Jurkat, Clone E6-1 (cell line): ENCODE results near the gene SHKBP1.
"Not testable (repeated sequence)": the region's sequence is repeated elsewhere in the genome, so short reads cannot be mapped to it uniquely, and the experiment has no call there.

ENCODE experiments used
- DNase-seq: peaks from one replicate; pipeline ENCODE4 v3.0.0-alpha.2; 2011; ENCODE audit warnings: low read depth, low spot score
- H3K4me3 ChIP-seq: 2 replicates; pipeline ENCODE4 v1.5.1; 2011; ENCODE audit warnings: mild to moderate bottlenecking, low read length, control low read depth, moderate library complexity

Gene SHKBP1

DNA sequence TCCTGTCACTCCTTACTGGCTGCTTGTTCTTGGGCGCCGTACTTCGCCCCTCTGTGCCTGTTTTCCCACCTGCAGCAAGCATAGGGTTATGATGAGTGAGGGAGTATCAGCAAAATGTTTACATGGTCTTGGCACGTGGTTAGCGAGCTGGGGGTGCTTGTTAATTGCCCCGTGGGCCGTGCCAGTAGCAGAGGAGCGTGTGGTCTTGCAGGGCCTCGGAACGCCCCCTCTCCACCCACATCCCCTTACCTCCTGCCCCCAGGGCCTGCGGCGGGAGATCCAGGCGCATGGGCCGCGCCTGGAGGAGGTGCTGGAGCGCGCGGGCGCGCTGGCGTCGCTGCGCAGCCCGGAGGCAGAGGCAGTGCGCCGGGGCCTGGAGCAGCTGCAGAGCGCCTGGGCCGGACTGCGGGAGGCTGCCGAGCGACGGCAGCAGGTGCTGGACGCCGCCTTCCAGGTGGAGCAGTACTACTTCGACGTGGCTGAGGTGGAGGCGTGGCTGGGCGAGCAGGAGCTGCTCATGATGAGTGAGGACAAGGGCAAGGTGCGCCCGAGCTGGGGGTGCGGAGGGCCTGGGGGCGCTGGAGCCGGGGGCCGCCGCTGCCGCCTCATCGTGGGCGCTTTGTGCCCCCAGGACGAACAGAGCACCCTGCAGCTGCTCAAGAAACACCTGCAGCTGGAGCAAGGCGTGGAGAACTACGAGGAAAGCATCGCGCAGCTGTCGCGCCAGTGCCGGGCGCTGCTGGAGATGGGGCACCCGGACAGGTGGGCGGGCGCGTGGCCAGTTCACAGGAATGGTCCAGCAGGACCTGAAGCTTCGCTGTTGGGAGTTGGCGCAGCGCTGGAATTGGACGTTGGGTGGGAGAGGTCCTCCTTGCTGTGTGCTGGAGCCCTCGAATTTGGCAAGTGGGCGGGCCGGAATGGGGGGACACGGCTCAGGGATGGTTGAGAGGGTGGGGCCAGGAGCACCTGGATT is 22.5 kb upstream of the SHKBP1 start:
- no peak overlapping the region for H3K4me3 ChIP-seq
- no peak for DNase-seq

DNA sequence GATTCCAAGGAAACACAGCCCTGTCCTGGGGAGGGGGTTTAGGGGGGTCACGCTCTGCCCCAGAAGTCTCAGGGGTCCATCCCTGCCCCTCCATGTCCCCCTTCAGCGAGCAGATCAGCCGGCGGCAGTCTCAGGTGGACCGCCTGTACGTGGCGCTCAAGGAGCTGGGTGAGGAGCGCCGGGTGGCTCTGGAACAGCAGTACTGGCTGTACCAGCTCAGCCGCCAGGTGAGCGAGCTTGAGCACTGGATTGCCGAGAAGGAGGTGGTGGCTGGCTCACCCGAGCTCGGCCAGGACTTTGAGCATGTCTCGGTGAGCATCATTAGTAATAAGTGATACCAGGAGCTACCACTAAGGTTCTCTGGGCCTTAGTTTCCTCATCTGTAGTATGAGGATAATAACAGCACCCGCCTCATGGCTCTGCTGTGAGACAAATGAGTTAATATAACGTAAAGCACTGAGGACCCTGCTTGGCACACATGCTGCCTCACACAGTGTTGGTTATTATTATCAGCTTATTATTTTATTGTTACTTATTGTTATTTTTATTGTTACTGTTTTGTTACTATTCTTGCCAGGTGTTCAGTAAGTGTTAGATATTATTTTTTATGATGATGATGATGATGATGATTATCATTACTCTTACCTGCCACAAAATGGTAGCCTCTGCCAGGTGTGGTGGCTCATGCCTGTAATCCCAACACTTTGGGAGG is 20.5 kb upstream of the SHKBP1 start:
- DNase-seq = no peak
- H3K4me3 ChIP-seq = no peak overlapping the region

DNA sequence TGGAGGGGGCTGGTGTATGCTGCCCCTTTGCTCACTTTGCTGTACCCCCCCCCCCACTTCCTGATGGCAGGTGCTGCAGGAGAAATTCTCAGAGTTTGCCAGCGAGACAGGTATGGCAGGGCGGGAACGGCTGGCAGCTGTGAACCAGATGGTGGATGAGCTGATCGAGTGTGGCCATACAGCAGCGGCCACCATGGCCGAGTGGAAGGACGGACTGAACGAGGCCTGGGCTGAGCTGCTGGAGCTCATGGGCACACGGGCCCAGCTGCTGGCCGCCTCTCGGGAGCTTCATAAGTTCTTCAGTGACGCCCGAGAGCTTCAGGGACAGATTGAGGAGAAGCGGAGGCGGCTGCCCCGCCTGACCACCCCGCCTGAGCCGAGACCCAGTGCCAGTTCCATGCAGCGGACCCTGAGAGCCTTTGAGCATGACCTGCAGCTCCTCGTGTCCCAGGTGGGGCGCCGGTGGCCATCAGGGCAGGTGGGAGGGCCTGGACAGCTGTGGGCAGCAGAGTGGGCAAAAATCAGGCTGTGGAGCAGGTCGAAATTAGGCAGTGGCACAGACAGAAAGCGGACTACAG is 19.6 kb upstream of the SHKBP1 start:
- no peak for DNase-seq
- H3K4me3 ChIP-seq = no peak overlapping the region

DNA sequence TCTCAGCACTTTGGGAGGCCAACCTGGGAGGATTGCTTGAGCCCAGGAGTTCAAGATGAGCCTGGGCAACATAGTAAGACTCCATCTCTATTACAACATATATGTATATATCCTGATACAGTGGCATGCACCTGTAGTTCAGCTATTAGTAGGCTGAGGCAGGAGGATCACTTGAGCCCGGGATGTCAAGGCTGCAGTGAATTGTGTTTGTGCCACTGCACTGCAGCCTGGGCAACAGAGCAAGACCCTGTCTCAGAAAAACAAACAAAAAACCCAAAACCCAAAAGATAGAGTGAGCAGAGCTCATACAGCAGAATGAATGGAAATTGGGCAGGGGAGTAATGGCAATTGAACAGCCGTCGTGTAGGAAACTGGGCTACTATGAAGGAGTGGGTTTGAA is 17.3 kb upstream of the SHKBP1 start:
- no peak for DNase-seq
- H3K4me3 ChIP-seq = no peak overlapping the region

DNA sequence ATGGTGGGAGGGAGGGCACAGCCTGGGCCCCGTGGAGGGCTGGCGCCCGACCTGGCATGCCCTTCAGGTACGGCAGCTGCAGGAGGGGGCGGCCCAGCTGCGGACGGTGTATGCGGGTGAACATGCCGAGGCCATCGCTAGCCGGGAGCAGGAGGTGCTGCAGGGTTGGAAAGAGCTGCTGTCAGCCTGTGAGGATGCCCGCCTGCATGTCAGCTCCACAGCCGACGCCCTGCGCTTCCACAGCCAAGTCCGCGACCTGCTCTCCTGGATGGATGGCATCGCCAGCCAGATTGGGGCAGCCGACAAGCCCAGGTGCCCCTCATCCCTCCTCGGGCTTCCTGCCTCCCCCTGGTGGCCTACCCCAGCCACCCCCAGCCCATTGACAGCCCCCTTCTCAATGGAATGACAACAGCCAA is 16.6 kb upstream of the SHKBP1 start:
- no peak overlapping the region for H3K4me3 ChIP-seq
- DNase-seq = no peak

DNA sequence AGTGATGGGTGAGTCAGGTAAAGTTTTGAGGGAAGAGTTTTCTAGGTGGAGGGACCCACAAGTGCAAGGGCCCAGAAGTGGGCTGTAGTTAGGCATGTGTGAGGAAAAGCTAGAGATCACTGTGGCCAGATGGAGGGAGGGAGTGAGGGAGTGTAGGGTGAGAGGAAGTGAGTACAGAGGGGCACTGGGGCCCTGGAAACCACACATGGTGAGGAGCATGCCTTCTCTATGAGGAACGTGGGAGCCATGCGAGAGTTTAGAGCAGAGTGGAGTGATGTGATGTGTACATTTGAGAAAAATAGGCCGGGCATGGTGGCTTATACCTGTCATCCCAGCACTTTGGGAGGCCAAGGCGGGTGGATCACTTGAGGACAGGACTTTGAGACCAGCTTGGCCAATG is 14.7 kb upstream of the SHKBP1 start:
- H3K4me3 ChIP-seq = no peak overlapping the region
- no peak for DNase-seq

DNA sequence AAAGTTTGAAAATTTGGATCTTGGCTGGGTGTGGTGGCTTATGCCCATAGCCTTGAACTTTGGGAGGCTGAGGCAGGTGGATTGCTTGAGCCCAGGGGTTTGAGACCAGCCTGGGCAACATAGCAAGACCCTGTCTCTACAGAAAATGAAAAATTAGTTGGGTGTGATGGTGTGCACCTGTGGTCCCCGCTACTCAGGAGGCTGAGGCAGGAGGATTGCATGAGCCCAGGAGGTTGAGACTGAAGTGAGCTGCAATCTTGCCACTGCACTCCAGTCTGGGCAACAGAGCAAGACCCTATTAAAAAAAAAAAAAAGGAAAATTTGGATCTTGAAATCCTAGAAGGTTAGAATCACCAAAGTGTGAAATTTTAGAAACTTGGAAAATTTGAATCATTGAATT is 12.1 kb upstream of the SHKBP1 start:
- H3K4me3 ChIP-seq, DNase-seq: not testable (repeated sequence)

DNA sequence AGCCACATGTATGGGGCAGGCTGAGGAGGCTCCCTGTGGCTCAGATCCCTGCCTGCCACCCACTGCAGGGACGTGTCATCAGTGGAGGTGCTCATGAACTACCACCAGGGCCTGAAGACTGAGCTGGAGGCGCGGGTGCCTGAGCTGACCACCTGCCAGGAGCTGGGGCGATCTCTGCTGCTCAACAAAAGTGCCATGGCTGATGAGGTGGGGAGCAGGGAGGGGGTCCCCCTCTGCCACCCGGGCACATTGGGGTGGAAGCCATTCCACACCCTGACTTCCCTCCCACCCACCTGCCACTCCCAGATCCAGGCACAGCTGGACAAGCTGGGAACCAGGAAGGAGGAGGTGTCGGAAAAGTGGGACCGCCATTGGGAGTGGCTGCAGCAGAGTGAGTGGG is 11.3 kb upstream of the SHKBP1 start:
- DNase-seq = no peak
- H3K4me3 ChIP-seq = no peak overlapping the region

DNA sequence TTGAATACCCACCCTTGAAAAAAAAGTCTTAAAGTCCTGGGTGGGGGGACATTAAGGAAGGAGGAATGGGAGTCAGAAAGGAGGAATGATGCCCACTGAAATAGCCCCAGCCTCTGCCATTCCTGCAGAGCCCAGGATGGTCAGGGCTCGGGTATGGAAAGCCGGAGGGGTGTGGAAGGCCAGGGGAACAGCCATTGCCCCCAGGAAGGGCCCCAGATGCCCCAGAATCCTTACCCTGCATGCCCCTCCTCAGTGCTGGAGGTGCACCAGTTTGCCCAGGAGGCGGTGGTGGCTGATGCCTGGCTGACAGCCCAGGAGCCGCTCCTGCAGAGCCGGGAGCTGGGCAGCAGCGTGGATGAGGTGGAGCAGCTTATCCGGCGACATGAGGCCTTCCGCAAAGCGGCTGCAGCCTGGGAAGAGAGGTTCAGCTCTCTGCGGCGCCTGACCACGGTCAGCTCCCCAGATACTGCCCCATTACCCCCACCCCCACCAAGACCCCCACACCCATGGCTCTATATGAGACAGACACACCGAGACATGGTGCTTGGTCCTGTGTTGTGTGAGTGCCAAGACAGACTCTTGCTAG is 10.7 kb upstream of the SHKBP1 start:
- no peak for DNase-seq
- no peak overlapping the region for H3K4me3 ChIP-seq

DNA sequence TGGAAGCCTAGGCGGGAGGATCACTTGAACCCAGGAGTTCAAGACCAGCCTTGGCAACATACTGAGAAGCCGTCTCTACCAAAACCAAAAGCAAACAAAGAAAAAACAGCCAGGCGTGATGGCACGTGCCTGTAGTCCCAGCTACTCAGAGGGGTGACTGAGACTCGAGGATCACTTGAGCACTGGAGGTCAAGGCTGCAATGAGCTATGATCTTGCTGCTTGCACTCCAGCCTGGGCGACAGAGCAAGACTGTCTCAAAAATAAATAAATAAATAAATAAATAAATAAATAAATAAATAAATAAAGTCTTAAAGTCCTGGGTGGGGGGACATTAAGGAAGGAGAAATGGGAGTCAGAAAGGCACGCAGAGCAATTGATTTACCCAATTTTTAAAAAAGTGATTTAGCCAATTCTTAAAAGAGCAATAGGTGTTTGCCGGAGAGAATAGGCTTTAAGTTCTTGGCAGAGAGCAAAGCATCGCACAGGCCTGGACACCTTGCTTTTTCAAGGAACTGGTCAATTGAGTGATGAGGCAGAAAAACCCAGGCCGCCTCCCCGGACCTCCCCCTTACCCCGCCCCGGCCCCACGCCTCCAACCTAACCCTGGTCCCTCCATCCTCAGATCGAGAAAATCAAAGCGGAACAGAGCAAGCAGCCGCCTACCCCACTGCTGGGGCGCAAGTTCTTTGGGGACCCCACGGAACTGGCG is 9.5 kb upstream of the SHKBP1 start:
- DNase-seq = no peak
- H3K4me3 ChIP-seq = no peak overlapping the region

DNA sequence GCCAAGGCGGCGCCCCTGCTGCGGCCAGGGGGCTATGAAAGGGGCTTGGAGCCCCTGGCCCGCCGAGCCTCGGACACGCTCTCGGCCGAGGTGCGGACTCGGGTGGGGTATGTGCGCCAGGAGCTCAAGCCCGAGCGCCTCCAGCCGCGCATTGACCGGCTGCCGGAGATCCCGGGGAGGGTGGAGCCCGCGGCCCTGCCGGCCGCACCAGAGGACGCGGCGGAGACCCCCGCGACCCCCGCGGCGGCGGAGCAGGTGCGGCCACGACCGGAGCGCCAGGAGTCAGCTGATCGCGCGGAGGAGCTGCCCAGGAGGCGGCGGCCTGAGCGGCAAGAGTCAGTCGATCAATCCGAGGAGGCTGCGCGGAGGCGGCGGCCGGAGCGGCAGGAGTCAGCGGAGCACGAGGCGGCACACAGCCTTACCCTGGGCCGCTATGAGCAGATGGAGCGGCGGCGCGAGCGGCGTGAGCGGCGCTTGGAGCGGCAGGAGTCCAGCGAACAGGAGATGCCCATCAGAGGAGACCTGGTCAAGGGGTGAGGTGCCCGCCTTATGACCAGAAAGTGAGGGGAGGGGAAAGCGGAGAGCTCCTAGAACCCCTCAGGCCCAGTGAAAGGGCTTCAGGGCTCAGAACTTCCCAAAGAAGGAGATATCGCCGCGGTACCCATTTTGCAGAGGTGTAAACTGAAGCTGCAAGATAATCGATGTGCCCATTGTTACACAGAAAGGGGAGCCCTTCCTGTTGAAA is 8.8 kb upstream of the SHKBP1 start:
- DNase-seq = no peak
- H3K4me3 ChIP-seq = no peak overlapping the region

DNA sequence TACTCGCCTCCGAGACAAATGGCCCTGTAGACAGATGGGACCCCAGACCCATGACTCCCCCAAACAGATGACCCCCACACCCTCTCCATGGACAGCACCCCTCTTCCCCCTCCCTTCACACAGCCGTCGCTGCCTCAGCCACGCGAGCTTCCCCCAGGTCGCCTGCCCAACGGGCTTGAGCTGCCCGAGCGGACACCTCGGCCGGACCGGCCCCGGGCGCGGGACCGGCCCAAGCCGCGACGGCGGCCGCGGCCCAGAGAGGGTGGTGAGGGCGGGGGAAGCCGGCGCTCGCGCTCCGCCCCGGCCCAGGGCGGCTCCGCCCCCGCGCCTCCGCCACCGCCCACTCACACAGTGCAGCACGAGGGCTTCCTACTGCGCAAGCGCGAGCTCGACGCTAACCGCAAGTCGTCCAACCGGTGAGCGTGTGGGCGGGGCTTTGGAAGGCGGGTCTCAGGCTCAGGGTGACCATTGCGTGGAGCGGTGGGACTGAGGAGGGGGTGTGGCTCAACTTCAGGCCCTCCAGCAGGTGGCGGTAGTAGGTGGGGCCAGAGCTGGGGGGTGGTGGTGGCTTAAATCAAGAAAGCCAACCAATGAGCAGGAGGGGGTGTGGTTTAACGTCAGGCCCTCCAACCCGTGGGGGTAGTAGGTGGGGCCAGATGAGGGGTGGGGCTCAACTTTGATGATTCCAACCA is 6.2 kb upstream of the SHKBP1 start:
- H3K4me3 ChIP-seq = peak overlapping the region; percentile 59
- peak; percentile 99 for DNase-seq

DNA sequence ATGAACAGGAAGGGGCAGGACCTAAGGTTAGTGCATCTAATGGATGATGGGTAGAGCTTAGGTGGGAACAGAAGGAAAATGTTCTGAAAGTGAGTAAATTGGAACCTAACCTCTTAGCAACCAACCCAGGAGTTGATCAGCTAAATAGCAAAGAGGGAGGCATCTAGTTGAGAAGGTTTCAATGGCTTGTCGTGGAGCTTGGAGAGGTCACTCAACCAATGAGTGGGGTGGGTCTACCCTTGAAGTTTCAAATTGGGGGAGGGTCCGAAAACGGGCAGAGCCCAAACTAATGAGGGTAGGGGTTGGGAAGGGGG is 5.7 kb upstream of the SHKBP1 start:
- peak overlapping the region; percentile 24; the same call in 1 of the 2 replicates for H3K4me3 ChIP-seq
- no peak for DNase-seq

DNA sequence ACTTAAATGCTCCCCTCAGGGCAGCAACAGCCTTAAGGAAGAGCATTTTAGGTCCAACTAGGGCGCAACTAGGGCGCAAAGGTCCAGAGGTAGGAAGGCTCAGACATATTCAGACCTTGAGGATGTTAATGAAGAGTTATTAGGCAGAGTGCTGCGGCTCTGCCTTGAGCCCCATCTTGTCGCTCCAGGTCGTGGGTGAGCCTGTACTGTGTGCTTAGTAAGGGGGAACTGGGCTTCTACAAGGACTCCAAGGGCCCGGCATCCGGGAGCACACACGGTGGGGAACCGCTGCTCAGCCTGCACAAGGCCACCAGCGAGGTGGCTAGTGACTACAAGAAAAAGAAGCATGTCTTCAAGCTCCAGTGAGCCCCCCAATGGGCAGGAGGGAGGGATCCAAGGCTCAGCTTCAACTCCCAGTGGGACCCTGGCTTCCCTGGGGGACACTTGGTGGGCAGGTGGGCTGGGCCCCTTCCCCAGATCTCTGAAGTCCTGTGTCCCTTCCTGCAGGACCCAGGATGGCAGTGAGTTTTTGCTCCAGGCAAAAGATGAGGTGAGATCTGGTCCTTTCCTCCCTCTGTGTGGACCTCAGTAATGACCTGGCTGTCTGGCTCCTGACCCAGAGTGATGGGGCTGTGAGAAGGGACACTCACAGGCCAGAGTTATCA is 4.7 kb upstream of the SHKBP1 start:
- H3K4me3 ChIP-seq = no peak overlapping the region
- DNase-seq = no peak

DNA sequence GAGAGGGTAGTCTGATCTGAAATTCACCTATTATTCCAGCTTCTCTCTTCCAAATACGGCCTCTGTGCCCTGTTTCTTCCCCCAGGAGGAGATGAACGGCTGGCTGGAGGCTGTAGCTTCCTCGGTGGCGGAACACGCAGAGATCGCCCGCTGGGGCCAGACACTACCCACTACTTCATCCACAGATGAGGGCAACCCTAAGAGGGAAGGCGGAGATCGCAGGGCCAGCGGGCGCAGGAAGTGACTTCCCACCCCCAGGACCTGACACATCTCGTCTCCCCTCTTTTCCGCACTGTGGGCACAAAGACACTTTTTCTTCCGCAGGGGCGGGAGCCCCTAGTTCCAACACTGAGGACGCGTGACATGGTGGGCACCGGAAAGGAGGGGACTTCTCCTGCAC is 1.3 kb upstream of the SHKBP1 start:
- no peak overlapping the region for H3K4me3 ChIP-seq

DNA sequence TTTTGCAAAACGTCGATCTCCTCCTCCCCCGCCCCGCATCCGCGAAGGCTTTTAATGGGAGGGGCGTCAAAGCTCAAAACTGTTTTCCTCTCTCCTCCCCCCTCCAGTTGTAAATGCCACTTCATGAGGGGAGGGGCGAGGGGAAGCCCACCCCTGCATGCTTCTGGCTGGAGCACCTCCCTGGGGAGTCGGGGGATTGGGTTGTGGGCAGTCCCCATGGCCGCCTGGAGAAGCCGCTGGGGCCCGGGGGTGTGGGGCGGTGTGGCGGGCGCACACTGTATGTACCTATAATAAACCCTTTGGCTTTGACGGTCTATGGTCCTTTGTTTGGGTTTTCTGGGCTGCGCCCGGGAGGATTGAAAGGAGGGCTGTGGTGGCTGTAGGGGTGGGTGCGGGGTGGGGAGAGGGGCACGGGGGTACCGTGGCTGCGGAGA is 505 bp upstream of the SHKBP1 start:
- DNase-seq = no peak
- peak overlapping the region; percentile 85 for H3K4me3 ChIP-seq

More for the DNA sequence above, 1.3 kb upstream of the SHKBP1 start:
- no peak for DNase-seq

DNA sequence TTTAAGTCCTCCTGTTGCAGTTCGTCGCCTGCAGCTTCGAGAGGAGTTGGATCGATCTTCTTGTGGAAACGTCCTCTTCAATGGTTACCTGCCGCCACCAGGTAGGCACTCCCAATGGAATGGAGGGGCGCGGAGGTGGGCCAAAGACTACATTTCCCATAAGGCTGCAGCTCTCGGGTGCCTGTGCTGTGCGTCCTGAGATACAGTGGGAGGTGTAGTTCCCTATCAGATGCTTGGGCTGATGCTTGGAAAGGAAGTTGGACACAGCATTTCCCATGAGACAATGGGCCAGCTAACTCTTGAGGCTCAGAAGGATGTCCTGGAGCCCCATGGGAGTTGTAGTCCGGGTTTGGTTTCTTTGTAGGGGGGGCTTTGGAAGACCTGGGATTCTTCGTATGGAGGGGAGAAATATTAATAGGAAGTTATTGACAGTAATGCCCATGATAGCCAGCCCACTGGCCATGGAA is 1.8 kb downstream of the SHKBP1 start:
- DNase-seq = no peak
- H3K4me3 ChIP-seq = no peak overlapping the region
